Upper lobe of right lung (tissue), 1 donor: ENCODE measurements around the gene CARD16. TPM values are rescaled to one million over a fixed set of nuclear protein-coding genes. Genes with fewer than 3 reads are reported as not detected.

ENCODE experiments used
- ATAC-seq: fragments of 200-7000 bp; cut with Tn5 transposase; one replicate; pipeline ENCODE4 v1.9.1; 2020; ENCODE audit warnings: mild to moderate bottlenecking, moderate library complexity
- DNase-seq: peaks from one replicate; pipeline ENCODE4 v3.0.0-alpha.2; 2020
- H3K27ac ChIP-seq: fragments of 200-600 bp; one replicate; pipeline ENCODE4 v1.8.0; 2022
- H3K27me3 ChIP-seq: fragments of 200-600 bp; one replicate; pipeline ENCODE4 v1.8.0; 2022; ENCODE audit warnings: mild to moderate bottlenecking
- H3K36me3 ChIP-seq: fragments of 200-600 bp; one replicate; pipeline ENCODE4 v1.8.0; 2022
- H3K4me1 ChIP-seq: fragments of 200-600 bp; one replicate; pipeline ENCODE4 v1.8.0; 2022
- H3K4me3 ChIP-seq: fragments of 200-600 bp; one replicate; pipeline ENCODE4 v1.8.0; 2022; ENCODE audit warnings: mild to moderate bottlenecking
- H3K9me3 ChIP-seq: fragments of 200-600 bp; one replicate; pipeline ENCODE4 v1.8.0; 2022
- intact Hi-C: fragments of 100-400 bp; cut with DNase I; formaldehyde crosslinking; loops from one replicate; pipeline ENCODE4 v1.11.0; 2022
- total RNA-seq: library from RNA; stranded (reverse); fragmentation: NEBNext Ultra II Directional; extraction: Animal tissue kit (Norgen Biotek cat#: 25700); gene quantifications from one replicate; pipeline ENCODE4 v1.2.1, GENCODE V29; 2021
- TF ChIP-seq, protein P1 (sequence below): fragments of 200-600 bp; IDR thresholded peaks from one replicate; pipeline ENCODE4 v1.8.0; 2022; ENCODE audit warnings: antibody characterized with exemption
- donor health status: DM: no; HTN: yes; CAD: no; lungs with severe emphysema.

Gene CARD16
- total RNA-seq, 1 donor from 2014 or later, result 74.0 TPM

DNA sequence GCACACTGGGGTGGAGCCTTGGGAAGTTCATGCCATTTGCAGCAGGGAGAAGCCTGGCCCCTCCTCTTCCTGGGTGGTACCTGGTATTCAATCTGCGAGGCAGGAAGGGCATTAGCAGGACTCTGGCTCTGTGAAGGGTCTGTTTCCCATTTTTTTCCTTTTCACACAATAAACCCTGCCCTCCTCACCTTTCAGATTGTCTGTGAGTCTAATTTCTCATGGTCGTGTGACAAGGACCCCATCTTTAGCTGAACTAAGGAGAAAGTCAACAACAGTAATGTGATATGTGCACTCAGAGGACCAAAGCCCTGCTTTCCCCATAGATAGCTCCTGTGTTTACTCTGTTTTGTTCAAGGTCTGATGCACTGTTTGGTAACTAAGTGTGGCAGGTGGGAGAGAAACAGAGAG is 50.1 kb downstream of the CARD16 start:
- Histone ChIP-seq H3K9me3 (no peaks in the 10 kb centered on the region), H3K27ac (no peak overlapping the region), H3K36me3 (no peaks in the 10 kb centered on the region), H3K27me3 (no peaks in the 10 kb centered on the region), H3K4me1 (no peaks in the 10 kb centered on the region), H3K4me3 (no peak overlapping the region)
- ATAC-seq (no peak), DNase-seq (no peak)
- intact Hi-C loops, result no loop called here
- TF ChIP-seq, protein P1, sequence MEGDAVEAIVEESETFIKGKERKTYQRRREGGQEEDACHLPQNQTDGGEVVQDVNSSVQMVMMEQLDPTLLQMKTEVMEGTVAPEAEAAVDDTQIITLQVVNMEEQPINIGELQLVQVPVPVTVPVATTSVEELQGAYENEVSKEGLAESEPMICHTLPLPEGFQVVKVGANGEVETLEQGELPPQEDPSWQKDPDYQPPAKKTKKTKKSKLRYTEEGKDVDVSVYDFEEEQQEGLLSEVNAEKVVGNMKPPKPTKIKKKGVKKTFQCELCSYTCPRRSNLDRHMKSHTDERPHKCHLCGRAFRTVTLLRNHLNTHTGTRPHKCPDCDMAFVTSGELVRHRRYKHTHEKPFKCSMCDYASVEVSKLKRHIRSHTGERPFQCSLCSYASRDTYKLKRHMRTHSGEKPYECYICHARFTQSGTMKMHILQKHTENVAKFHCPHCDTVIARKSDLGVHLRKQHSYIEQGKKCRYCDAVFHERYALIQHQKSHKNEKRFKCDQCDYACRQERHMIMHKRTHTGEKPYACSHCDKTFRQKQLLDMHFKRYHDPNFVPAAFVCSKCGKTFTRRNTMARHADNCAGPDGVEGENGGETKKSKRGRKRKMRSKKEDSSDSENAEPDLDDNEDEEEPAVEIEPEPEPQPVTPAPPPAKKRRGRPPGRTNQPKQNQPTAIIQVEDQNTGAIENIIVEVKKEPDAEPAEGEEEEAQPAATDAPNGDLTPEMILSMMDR, result no peak

GRCh38 chr11:104992781-104993180 is 52.4 kb downstream of the CARD16 start:
- H3K9me3 ChIP-seq, result peaks cover 6% of the 10 kb centered on the region
- H3K4me1 ChIP-seq, result no peaks in the 10 kb centered on the region
- intact Hi-C loops, result no loop called here
- no peaks in the 10 kb centered on the region for H3K36me3 ChIP-seq
- DNase-seq, result no peak
- TF ChIP-seq, protein P1, result no peak
- no peaks in the 10 kb centered on the region for H3K27me3 ChIP-seq
- H3K4me3 ChIP-seq, result no peak overlapping the region
- ATAC-seq, result no peak
- no peak overlapping the region for H3K27ac ChIP-seq

GRCh38 chr11:104991994-104992393 is 53.1 kb downstream of the CARD16 start:
- Histone ChIP-seq H3K27me3 (no peaks in the 10 kb centered on the region), H3K9me3 (peaks cover 6% of the 10 kb centered on the region), H3K4me1 (no peaks in the 10 kb centered on the region), H3K27ac (no peak overlapping the region), H3K4me3 (no peak overlapping the region), H3K36me3 (no peaks in the 10 kb centered on the region)
- intact Hi-C loops, result no loop called here
- TF ChIP-seq, protein P1, result no peak
- no peak for ATAC-seq
- no peak for DNase-seq

Other genes starting within 250 kb of the CARD16 start
- 2.4 TPM for gene CASP12, start 146.9 kb downstream of the CARD16 start, total RNA-seq
- gene CASP4, start 76.8 kb downstream of the CARD16 start, total RNA-seq, result 101 TPM
- gene CASP5, start 22.2 kb downstream of the CARD16 start, total RNA-seq, result 1.9 TPM
- 106 TPM for gene CASP1, start 10.2 kb downstream of the CARD16 start, total RNA-seq
- gene CARD18, start 94.4 kb upstream of the CARD16 start, total RNA-seq, result not detected